Thyroid gland (tissue), 4 donors: Measurements from ENCODE around the gene ALDH8A1. TPM values are rescaled to one million over a fixed set of nuclear protein-coding genes. Genes with fewer than 3 reads are reported as not detected.
"Not testable (repeated sequence)": the region's sequence is repeated elsewhere in the genome, so short reads cannot be mapped to it uniquely, and the experiment has no call there.

ENCODE experiments used
- DNase-seq, 2 donors: peaks; one replicate each; pipeline ENCODE4 v3.0.0-alpha.2; 2019
- H3K27ac ChIP-seq, 3 donors: fragments of 200-600 bp; sonication (generic); 1 replicate in 2 of 3; 2 replicates in 1 of 3; pipeline ENCODE4 v1.5.1; 2016 to 2019; ENCODE audit warnings: mild to moderate bottlenecking in 1 of 3, moderate library complexity in 1 of 3
- H3K27me3 ChIP-seq: fragments of 200-600 bp; sonication (generic); one replicate; pipeline ENCODE4 v1.5.1; 2019
- H3K36me3 ChIP-seq, 2 donors: fragments of 200-600 bp; sonication (generic); one replicate each; pipeline ENCODE4 v1.5.1; 2016 to 2019
- H3K4me1 ChIP-seq, 2 donors: fragments of 200-600 bp; sonication (generic); one replicate each; pipeline ENCODE4 v1.5.1; 2017 to 2019
- H3K4me3 ChIP-seq, 3 donors: fragments of 200-600 bp; sonication (generic); replicated peaks in 1 of 3; 1 replicate in 2 of 3; 2 replicates in 1 of 3; pipeline ENCODE4 v1.5.1; 2016; ENCODE audit warnings: mild to moderate bottlenecking in 1 of 3
- H3K9me3 ChIP-seq: fragments of 200-600 bp; sonication (generic); one replicate; pipeline ENCODE4 v1.5.1; 2017
- POLR2A ChIP-seq, 2 donors: fragments of 450-650 bp; IDR thresholded peaks; one replicate each; pipeline ENCODE4 v1.6.1; 2017; ENCODE audit warnings: antibody characterized with exemption in 2 of 2, mild to moderate bottlenecking in 2 of 2, moderate library complexity in 1 of 2
- WGBS, 2 donors: methylation state at CpG; one replicate each; pipeline ENCODE4 v1.1.5; 2017; 5-methylcytosine and 5-hydroxymethylcytosine counted together
- intact Hi-C: fragments of 100-400 bp; cut with DNase I; formaldehyde crosslinking; loops from one replicate; pipeline ENCODE4 v1.15.1; 2023
- total RNA-seq, 4 donors: library from RNA; depleted of rRNA; stranded (reverse); fragments of >200 nt; gene quantifications; one replicate each; pipeline ENCODE4 v1.2.3, GENCODE V29; 2016
- TF ChIP-seq, protein P1 (sequence below), 6 experiments: fragments of 200-600 bp in 3 of 6; fragments of 450-650 bp in 3 of 6; sonication (generic) in 3 of 6; IDR thresholded peaks; one replicate each; pipeline ENCODE4 v1.5.1; 2016 to 2019; ENCODE audit warnings: antibody characterized with exemption in 6 of 6, mild to moderate bottlenecking in 2 of 6, inconsistent platforms in 1 of 6, moderate library complexity in 1 of 6

The ALDH8A1 gene
- total RNA-seq, 4 donors from 2014 or later, result 0.13 to 0.54 (median 0.33) TPM; not detected in 1

- peak overlapping the region in 1 of 3 donors; percentile 70 for H3K27ac ChIP-seq
- intact Hi-C loops, result no loop called here
Measured at GRCh38 chr6:134902074-134902861, 47.6 kb downstream of the ALDH8A1 start.

GRCh38 chr6:134898575-134898974 lies 51.3 kb downstream of the ALDH8A1 start:
- no peaks in the 10 kb centered on the region for H3K27me3 ChIP-seq
- H3K27ac ChIP-seq, result no peak overlapping the region
- intact Hi-C loops, result no loop called here
- no peaks in the 10 kb centered on the region for H3K9me3 ChIP-seq
- DNase-seq, result no peak
- WGBS, 2 donors, result 80 to 94% methylated on average over 4 of the region's 4 CpGs
- TF ChIP-seq POLR2A (IDR thresholded peaks at IDR 0.05), result no peak
- TF ChIP-seq, protein P1, sequence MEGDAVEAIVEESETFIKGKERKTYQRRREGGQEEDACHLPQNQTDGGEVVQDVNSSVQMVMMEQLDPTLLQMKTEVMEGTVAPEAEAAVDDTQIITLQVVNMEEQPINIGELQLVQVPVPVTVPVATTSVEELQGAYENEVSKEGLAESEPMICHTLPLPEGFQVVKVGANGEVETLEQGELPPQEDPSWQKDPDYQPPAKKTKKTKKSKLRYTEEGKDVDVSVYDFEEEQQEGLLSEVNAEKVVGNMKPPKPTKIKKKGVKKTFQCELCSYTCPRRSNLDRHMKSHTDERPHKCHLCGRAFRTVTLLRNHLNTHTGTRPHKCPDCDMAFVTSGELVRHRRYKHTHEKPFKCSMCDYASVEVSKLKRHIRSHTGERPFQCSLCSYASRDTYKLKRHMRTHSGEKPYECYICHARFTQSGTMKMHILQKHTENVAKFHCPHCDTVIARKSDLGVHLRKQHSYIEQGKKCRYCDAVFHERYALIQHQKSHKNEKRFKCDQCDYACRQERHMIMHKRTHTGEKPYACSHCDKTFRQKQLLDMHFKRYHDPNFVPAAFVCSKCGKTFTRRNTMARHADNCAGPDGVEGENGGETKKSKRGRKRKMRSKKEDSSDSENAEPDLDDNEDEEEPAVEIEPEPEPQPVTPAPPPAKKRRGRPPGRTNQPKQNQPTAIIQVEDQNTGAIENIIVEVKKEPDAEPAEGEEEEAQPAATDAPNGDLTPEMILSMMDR (IDR thresholded peaks at IDR 0.05), result no peak
- no peak overlapping the region for H3K4me3 ChIP-seq
- H3K4me1 ChIP-seq, result peaks cover 13 to 17% of the 10 kb centered on the region in 2 donors
- no peaks in the 10 kb centered on the region for H3K36me3 ChIP-seq

More at GRCh38 chr6:134902074-134902861, 47.6 kb downstream of the ALDH8A1 start:
- no peak for DNase-seq
- TF ChIP-seq POLR2A (IDR thresholded peaks at IDR 0.05), result no peak
- TF ChIP-seq, protein P1 (IDR thresholded peaks at IDR 0.05), result no peak
- no peaks in the 10 kb centered on the region for H3K36me3 ChIP-seq
- no peak overlapping the region for H3K4me3 ChIP-seq
- H3K9me3 ChIP-seq, result no peaks in the 10 kb centered on the region
- WGBS, 2 donors, result 81 to 84% methylated on average over 9 of the region's 9 CpGs
- peaks cover 9 to 13% of the 10 kb centered on the region in 2 donors for H3K4me1 ChIP-seq
- H3K27me3 ChIP-seq, result no peaks in the 10 kb centered on the region

DNA sequence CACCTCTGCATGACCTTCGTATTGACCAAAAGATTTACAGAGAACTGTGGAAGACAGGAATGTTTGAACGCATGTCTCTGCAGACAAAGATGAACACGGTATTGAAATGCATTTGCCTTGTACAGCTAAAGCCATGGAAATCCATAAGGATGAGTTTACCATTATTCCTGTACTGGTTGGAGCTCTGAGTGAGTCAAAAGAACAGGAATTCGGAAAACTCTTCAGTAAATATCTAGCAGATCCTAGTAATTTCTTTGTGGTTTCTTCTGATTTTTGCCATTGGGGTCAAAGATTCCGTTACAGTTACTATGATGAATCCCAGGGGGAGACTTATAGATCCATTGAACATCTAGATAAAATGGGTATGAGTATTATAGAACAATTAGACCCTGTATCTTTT lies 51.7 kb downstream of the ALDH8A1 start:
- H3K9me3 ChIP-seq, DNase-seq, intact Hi-C loops, H3K36me3 ChIP-seq, H3K27me3 ChIP-seq, H3K27ac ChIP-seq, H3K4me3 ChIP-seq: not testable (repeated sequence)
- peaks cover 9 to 15% of the 10 kb centered on the region in 2 donors for H3K4me1 ChIP-seq
- 91 to 94% methylated on average over 5 of the region's 5 CpGs for WGBS, 2 donors

DNA sequence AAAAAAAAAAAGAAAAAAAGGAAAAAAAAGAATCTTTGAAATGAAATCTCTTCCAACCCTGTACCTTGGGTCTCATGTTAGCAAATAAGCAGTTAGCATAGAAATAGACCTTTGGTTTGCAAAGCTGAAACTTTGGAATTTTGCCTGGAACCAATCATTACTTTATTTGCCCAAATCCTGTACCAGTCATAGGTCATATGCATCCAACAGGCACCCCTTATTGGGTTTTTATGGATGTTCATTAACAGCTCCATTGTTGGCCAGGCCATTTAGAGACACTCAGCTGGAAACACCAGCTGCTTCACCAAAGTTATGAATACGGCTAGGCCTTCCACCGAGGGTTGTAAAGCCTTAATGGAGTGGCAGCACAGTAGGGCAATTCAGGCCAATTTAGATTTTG lies 53.0 kb downstream of the ALDH8A1 start:
- Histone ChIP-seq H3K9me3 (no peaks in the 10 kb centered on the region), H3K36me3 (no peaks in the 10 kb centered on the region), H3K4me1 (peaks cover 0 to 8% of the 10 kb centered on the region in 2 donors), H3K27ac (no peak overlapping the region), H3K27me3 (no peaks in the 10 kb centered on the region), H3K4me3 (no peak overlapping the region)
- intact Hi-C loops, result no loop called here
- DNase-seq, result no peak
- TF ChIP-seq, protein P1 (IDR thresholded peaks at IDR 0.05), result no peak
- TF ChIP-seq POLR2A (IDR thresholded peaks at IDR 0.05), result no peak
- WGBS, 2 donors, result 97 to 100% methylated on average over 2 of the region's 2 CpGs

DNA sequence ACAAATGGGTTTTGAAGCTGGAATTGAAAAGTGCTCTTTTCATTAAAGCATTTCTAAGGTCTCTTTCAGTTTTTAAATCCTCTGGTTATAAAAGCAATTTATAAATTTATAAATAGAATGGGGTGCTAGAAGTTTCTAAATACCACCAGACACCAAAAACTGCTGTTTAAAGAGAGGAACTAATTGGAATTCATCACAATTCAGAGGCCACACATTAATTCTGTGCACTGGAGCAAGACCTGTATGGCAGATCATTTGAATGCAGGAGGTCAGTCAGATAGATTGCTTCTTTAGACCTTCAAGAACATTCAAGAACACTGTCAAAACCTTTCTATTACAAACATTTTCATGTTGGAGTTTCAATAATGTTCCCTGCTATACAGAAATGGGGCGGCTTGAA lies 55.1 kb downstream of the ALDH8A1 start:
- 23 to 55% methylated on average over 1 of the region's 1 CpG for WGBS, 2 donors
- peaks cover 0 to 8% of the 10 kb centered on the region in 2 donors for H3K4me1 ChIP-seq

More for the DNA sequence above, 55.1 kb downstream of the ALDH8A1 start:
- no peak overlapping the region for H3K4me3 ChIP-seq
- DNase-seq, result no peak
- TF ChIP-seq, protein P1 (IDR thresholded peaks at IDR 0.05), result no peak
- TF ChIP-seq POLR2A (IDR thresholded peaks at IDR 0.05), result no peak
- H3K36me3 ChIP-seq, result no peaks in the 10 kb centered on the region
- no peaks in the 10 kb centered on the region for H3K27me3 ChIP-seq
- intact Hi-C loops, result no loop called here
- H3K9me3 ChIP-seq, result no peaks in the 10 kb centered on the region
- peak overlapping the region in 1 of 3 donors; percentile 26 for H3K27ac ChIP-seq
